Measurements from ENCODE around the gene SRP68.

Gene SRP68

GRCh38 chr17:76072148-76072858 lies at the start of gene SRP68:
Gene SRP68, minus strand, starts transcription at chr17:76072517. Its CDS starts 26 bp downstream, at chr17:76072491.
- DNase-seq (ENCODE audit: low read depth): peak; percentile 87

GRCh38 chr17:76121932-76122430 lies 49.7 kb upstream of the SRP68 start:
- peak; percentile 11 for DNase-seq (ENCODE audit: low read depth)
- no peak for TF ChIP-seq CTCF (conservative IDR thresholded peaks at IDR 0.05; ENCODE audit: control insufficient read depth, insufficient read depth, low read depth, low read length)
- H3K4me3 ChIP-seq (ENCODE audit: control insufficient read depth, low read depth, low read length): peak overlapping the region; percentile 27

More at GRCh38 chr17:76072148-76072858, at the start of gene SRP68:
- TF ChIP-seq CTCF (conservative IDR thresholded peaks at IDR 0.05; ENCODE audit: control insufficient read depth, insufficient read depth, low read depth, low read length): no peak
- peak within 1 kb of the TSS; percentile 93 for H3K4me3 ChIP-seq (ENCODE audit: control insufficient read depth, low read depth, low read length)

GRCh38 chr17:76120658-76121008 lies 48.3 kb upstream of the SRP68 start:
- no peak for TF ChIP-seq CTCF (conservative IDR thresholded peaks at IDR 0.05; ENCODE audit: control insufficient read depth, insufficient read depth, low read depth, low read length)
- DNase-seq (ENCODE audit: low read depth): no peak
- no peak overlapping the region for H3K4me3 ChIP-seq (ENCODE audit: control insufficient read depth, low read depth, low read length)

GRCh38 chr17:76119409-76120371 lies 47.4 kb upstream of the SRP68 start:
- no peak for DNase-seq (ENCODE audit: low read depth)
- TF ChIP-seq CTCF (conservative IDR thresholded peaks at IDR 0.05; ENCODE audit: control insufficient read depth, insufficient read depth, low read depth, low read length): no peak
- H3K4me3 ChIP-seq (ENCODE audit: control insufficient read depth, low read depth, low read length): no peak overlapping the region

GRCh38 chr17:76115138-76115754 lies 42.9 kb upstream of the SRP68 start:
- TF ChIP-seq CTCF (conservative IDR thresholded peaks at IDR 0.05; ENCODE audit: control insufficient read depth, insufficient read depth, low read depth, low read length): no peak
- no peak overlapping the region for H3K4me3 ChIP-seq (ENCODE audit: control insufficient read depth, low read depth, low read length)
- no peak for DNase-seq (ENCODE audit: low read depth)

GRCh38 chr17:76111956-76112355 lies 39.6 kb upstream of the SRP68 start:
- DNase-seq (ENCODE audit: low read depth): peak; percentile 10
- no peak overlapping the region for H3K4me3 ChIP-seq (ENCODE audit: control insufficient read depth, low read depth, low read length)
- no peak for TF ChIP-seq CTCF (conservative IDR thresholded peaks at IDR 0.05; ENCODE audit: control insufficient read depth, insufficient read depth, low read depth, low read length)

Data from fibroblast of mammary gland (primary cell).